ENCODE measurements around the gene SMURF1. TPM values are rescaled to one million over a fixed set of nuclear protein-coding genes. Genes with fewer than 3 reads are reported as not detected.

Gene SMURF1
- total and polyA plus RNA-seq, 5 donors = 4.5 to 14.7 (median 9.5) TPM

DNA sequence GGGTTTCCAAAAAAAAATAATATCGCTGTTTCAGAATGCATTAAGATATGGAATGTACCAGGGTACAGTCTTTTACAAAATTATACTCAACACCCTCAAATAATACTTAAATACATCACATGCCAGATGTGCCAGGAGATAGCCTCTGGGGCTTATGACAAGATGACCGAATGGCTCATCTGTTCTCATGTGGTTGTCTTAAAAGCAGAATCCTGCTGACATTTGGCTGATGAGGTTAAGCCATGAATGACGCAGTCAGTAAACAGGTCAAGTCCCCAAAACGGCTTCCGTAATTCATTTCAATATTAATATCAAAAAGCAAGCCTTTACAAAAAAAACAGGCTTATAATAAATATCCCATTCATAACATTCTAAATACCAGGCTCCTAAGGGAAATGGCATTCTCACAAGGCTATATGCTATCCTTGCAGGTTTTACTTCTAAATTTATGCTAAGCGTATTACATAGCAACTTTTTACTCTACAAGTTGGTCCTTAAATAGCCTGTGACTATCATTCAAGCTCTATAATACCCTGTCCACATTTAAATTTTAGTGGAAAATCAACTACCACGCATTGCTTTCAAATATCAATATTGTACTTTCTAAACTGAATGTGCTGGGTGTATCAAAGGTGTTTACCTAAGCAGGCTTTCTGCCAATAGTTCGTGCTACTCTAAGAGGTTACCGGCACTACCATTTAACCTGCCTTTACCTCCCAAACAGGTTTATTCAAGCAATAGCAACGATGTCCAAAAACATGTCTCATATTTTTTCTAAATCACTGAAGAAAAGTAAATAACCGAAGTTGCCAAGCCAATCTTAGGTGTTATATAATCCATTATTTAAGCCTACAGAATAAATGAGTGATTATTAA is 15.6 kb downstream of the SMURF1 start:
- WGBS = 79% methylated on average over 11 of the region's 11 CpGs
- Histone ChIP-seq H3K9me3 (ENCODE audit: control insufficient read depth, low read length) (no peaks in the 10 kb centered on the region), H3K4me3 (ENCODE audit: low read length) (no peak overlapping the region), H3K27me3 (ENCODE audit: control insufficient read depth, insufficient read depth) (no peaks in the 10 kb centered on the region), H3K27ac (ENCODE audit: low read length) (no peak overlapping the region), H3K4me1 (ENCODE audit: control insufficient read depth, insufficient read depth, low read length) (peaks cover 16% of the 10 kb centered on the region)
- no peak for DNase-seq
- ATAC-seq = no peak
- intact Hi-C loops (cut with DNase I) = no loop called here

GRCh38 chr7:99127636-99128035 is 16.3 kb downstream of the SMURF1 start:
- intact Hi-C loops (cut with DNase I) = no loop called here
- no peak overlapping the region for H3K4me3 ChIP-seq (ENCODE audit: low read length)
- ATAC-seq (no peak), DNase-seq (no peak)
- no peak overlapping the region for H3K27ac ChIP-seq (ENCODE audit: low read length)
- H3K4me1 ChIP-seq (ENCODE audit: control insufficient read depth, insufficient read depth, low read length) = peaks cover 19% of the 10 kb centered on the region
- H3K9me3 ChIP-seq (ENCODE audit: control insufficient read depth, low read length) = no peaks in the 10 kb centered on the region
- no peaks in the 10 kb centered on the region for H3K27me3 ChIP-seq (ENCODE audit: control insufficient read depth, insufficient read depth)
- WGBS = 65% methylated on average over 6 of the region's 6 CpGs

DNA sequence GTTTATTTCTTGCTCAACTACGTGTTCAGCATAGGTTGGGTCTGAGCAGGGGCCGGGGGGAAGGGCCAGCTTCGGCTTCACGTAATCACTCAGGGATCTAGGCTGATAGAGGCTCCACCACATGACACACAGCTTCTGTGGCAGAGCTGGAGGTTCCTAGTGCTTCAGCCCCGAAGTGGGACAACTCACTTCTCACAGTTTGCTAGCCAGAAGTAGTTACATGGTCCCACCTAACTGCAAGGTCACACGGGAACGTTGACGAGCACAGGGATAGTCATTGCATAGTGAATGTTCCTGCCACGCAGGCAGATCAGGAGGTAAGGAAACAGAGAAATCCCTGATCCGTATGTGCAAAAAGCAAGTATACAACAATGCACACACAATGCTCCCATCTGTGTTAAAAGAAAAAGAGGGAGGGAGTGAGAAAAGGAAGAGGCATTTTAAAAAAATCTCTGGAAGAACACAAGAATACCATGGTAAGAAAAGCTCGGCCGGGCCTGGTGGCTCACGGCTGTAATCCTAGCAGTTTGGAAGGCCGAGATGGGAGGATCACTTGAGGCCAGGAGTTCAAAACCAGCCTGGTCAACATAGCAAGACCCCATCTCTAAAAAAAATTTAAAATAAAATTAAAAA is 16.9 kb downstream of the SMURF1 start:
- 62% methylated on average over 14 of the region's 14 CpGs for WGBS
- DNase-seq (peak in 1 of 3 donors; percentile 29), ATAC-seq (peak in 1 of 2 donors; percentile 37)
- H3K27ac ChIP-seq (ENCODE audit: low read length) = peak overlapping the region; percentile 20
- H3K9me3 ChIP-seq (ENCODE audit: control insufficient read depth, low read length) = no peaks in the 10 kb centered on the region
- H3K27me3 ChIP-seq (ENCODE audit: control insufficient read depth, insufficient read depth) = no peaks in the 10 kb centered on the region
- H3K4me3 ChIP-seq (ENCODE audit: low read length) = no peak overlapping the region
- intact Hi-C loops (cut with DNase I) = no loop called here
- H3K4me1 ChIP-seq (ENCODE audit: control insufficient read depth, insufficient read depth, low read length) = peaks cover 14% of the 10 kb centered on the region

GRCh38 chr7:99125505-99125865 is 18.4 kb downstream of the SMURF1 start:
- intact Hi-C loops (cut with DNase I) = no loop called here
- Histone ChIP-seq H3K9me3 (ENCODE audit: control insufficient read depth, low read length) (no peaks in the 10 kb centered on the region), H3K27ac (ENCODE audit: low read length) (no peak overlapping the region), H3K27me3 (ENCODE audit: control insufficient read depth, insufficient read depth) (no peaks in the 10 kb centered on the region), H3K4me1 (ENCODE audit: control insufficient read depth, insufficient read depth, low read length) (peaks cover 12% of the 10 kb centered on the region), H3K4me3 (ENCODE audit: low read length) (no peak overlapping the region)
- ATAC-seq (no peak), DNase-seq (no peak)
- 95% methylated on average over 4 of the region's 4 CpGs for WGBS

DNA sequence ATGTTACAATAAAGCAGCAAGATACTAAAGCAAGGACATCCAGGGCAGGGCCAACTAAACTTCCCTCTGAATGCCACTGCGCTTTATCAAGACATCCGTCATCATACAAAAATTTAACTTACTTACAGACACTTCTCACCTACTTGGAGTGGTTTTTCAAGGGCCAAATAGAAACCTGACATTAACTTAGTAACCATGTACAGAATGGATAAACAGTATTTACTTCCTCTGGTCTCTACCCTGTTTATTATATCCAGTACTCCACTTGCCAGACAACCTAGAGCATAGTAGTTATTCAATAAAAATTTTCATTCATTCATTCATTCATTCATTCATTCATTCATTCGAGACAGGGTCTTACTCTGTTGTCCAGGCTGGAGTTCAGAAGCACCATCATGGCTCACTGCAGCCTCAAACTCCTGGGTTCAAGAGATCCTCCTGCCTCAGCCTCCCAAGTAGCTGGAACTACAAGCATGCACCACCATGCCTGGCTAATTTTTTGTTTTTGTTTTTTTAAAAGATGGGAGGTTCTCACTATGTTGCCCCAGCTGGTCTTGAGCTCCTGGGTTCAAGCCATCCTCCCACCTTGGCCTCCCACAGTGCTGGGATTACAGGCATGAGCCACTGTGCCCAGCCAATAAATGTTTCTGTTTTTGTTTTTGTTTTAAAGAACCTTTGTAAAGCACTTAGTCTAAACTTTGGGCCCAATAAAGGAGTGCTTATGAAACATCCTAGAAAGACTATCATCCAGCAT is 19.0 kb downstream of the SMURF1 start:
- no peak for ATAC-seq

DNA sequence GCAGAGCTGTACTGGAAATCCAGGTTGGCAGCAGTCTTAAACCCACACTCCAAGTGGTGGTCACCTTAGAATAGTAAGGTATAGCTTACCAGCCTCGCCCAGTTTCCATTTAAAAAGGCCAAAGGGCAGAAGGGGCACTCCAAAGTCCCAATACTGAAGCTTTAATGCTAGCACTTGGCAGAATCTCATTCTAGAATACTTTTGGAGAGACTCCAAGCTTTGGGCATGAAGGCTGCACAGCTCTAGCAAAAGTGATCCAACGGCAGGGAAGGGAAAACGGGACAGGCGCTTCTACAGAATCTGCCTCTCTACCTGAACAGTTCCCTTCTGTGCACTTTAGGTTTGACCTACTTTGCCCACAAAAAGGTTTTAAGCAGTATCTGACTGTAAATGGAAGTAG is 19.7 kb downstream of the SMURF1 start:
- H3K9me3 ChIP-seq (ENCODE audit: control insufficient read depth, low read length) = no peaks in the 10 kb centered on the region
- peaks cover 14% of the 10 kb centered on the region for H3K4me1 ChIP-seq (ENCODE audit: control insufficient read depth, insufficient read depth, low read length)
- WGBS = 72% methylated on average over 4 of the region's 4 CpGs
- H3K4me3 ChIP-seq (ENCODE audit: low read length) = no peak overlapping the region
- ATAC-seq (no peak), DNase-seq (no peak)
- H3K27ac ChIP-seq (ENCODE audit: low read length) = peak overlapping the region; percentile 3
- intact Hi-C loops (cut with DNase I) = no loop called here
- no peaks in the 10 kb centered on the region for H3K27me3 ChIP-seq (ENCODE audit: control insufficient read depth, insufficient read depth)

More for the DNA sequence above, 19.0 kb downstream of the SMURF1 start:
- no peaks in the 10 kb centered on the region for H3K9me3 ChIP-seq (ENCODE audit: control insufficient read depth, low read length)
- H3K4me3 ChIP-seq (ENCODE audit: low read length) = no peak overlapping the region
- 83% methylated on average over 3 of the region's 3 CpGs for WGBS
- DNase-seq = no peak
- intact Hi-C loops (cut with DNase I) = no loop called here
- peaks cover 12% of the 10 kb centered on the region for H3K4me1 ChIP-seq (ENCODE audit: control insufficient read depth, insufficient read depth, low read length)
- no peak overlapping the region for H3K27ac ChIP-seq (ENCODE audit: low read length)
- no peaks in the 10 kb centered on the region for H3K27me3 ChIP-seq (ENCODE audit: control insufficient read depth, insufficient read depth)

DNA sequence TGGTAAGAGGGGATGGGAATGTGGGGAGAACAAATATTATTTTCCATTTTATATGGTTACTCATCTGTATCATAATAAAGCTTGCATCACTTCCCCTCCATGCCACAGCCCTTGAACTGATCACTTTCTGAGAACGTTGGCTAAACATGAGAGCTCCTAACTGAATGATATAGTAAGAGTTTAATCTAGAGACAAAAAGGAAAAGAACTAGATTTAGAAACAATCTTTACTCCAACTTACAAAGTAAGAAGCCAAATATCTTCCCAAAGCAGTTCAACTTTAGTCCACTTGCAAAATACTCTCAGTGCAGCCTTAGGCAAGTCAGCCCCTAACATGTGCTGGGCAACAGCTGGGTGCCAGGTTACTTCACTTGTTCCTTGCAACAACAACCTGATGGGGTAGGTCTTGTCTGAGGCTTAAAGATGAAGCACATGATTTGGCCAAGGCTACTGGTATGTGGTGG is 20.3 kb downstream of the SMURF1 start:
- Histone ChIP-seq H3K9me3 (ENCODE audit: control insufficient read depth, low read length) (no peaks in the 10 kb centered on the region), H3K4me1 (ENCODE audit: control insufficient read depth, insufficient read depth, low read length) (peaks cover 14% of the 10 kb centered on the region), H3K27ac (ENCODE audit: low read length) (peak overlapping the region; percentile 3), H3K27me3 (ENCODE audit: control insufficient read depth, insufficient read depth) (no peaks in the 10 kb centered on the region), H3K4me3 (ENCODE audit: low read length) (no peak overlapping the region)
- intact Hi-C loops (cut with DNase I) = no loop called here
- ATAC-seq = peak; percentile 40 to 46
- no peak for DNase-seq
- 37% methylated on average over 1 of the region's 1 CpG for WGBS

DNA sequence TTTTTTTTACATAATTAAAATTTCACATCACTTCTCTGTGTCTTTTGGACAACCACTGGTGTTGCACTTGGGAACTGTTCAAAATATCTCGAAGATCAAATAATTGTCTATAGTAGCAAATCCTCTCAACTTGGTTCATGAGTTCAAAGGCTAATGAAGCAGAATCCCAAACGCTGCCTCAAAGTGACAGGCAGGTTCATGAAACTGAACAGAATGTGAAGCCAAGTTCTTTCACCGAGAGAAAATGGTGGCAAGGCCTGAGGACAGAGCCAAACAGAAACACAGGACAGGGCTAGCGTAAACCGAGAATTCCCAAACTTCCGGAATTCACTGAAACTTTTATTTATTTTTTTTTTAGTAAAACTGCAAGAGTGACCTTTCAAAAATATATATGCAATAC is 21.1 kb downstream of the SMURF1 start:
- ATAC-seq (no peak), DNase-seq (no peak)
- H3K9me3 ChIP-seq (ENCODE audit: control insufficient read depth, low read length) = no peaks in the 10 kb centered on the region
- H3K27ac ChIP-seq (ENCODE audit: low read length) = no peak overlapping the region
- no peaks in the 10 kb centered on the region for H3K27me3 ChIP-seq (ENCODE audit: control insufficient read depth, insufficient read depth)
- 79% methylated on average over 6 of the region's 6 CpGs for WGBS
- no peak overlapping the region for H3K4me3 ChIP-seq (ENCODE audit: low read length)
- intact Hi-C loops (cut with DNase I) = no loop called here
- peaks cover 14% of the 10 kb centered on the region for H3K4me1 ChIP-seq (ENCODE audit: control insufficient read depth, insufficient read depth, low read length)

DNA sequence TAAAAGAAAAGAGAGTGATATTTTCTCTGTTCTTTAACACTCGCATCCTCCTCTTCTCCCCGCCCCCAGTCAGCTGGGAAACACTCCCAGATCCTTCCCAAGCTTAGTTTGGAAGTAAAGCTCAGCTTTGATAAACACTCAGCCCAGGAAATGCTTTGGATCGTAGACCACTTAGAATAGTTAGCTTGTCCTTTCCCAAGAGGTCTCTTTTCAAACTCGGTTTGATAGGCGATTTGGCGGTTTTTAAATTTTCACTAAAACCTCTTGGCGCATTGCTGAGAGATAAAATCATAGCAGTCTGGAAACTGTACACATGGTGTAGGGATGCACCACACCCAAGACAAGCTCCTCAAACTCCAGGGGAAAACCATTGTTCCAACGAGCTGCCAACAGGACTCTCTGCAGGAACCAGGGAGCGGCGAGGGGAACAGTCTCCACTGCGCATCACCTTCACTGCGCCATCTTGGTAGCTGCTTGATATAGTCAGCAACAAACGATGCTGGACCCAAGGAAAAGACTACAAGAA is 22.3 kb downstream of the SMURF1 start:
- peaks cover 14% of the 10 kb centered on the region for H3K4me1 ChIP-seq (ENCODE audit: control insufficient read depth, insufficient read depth, low read length)
- H3K27ac ChIP-seq (ENCODE audit: low read length) = peak overlapping the region; percentile 50
- no peak overlapping the region for H3K4me3 ChIP-seq (ENCODE audit: low read length)
- intact Hi-C loops (cut with DNase I) = no loop called here
- no peaks in the 10 kb centered on the region for H3K27me3 ChIP-seq (ENCODE audit: control insufficient read depth, insufficient read depth)
- 34% methylated on average over 13 of the region's 13 CpGs for WGBS
- H3K9me3 ChIP-seq (ENCODE audit: control insufficient read depth, low read length) = no peaks in the 10 kb centered on the region
- DNase-seq (peak in 2 of 3 donors; percentile 34 to 80), ATAC-seq (peak; percentile 82 to 89)

DNA sequence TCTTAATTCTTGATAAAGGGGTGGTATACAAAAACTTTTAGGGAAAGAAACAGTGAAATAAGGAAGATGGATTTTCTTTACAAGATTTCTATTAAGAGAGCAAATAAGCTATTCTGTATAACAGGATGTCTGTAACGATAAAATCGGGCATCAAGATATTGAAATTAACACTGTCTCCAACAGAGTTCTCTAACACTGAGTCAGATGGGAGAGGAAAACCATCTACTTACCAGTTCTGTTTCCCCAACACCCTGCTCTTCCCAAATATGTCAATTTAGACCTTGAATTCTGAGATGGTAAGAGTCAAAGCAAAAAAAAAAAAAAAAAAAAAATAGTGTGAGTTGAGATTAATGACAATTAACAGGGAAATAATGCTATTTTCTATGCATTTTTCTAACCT is 23.0 kb downstream of the SMURF1 start:
- Histone ChIP-seq H3K4me1 (ENCODE audit: control insufficient read depth, insufficient read depth, low read length) (peaks cover 14% of the 10 kb centered on the region), H3K27ac (ENCODE audit: low read length) (no peak overlapping the region), H3K9me3 (ENCODE audit: control insufficient read depth, low read length) (no peaks in the 10 kb centered on the region), H3K4me3 (ENCODE audit: low read length) (no peak overlapping the region), H3K27me3 (ENCODE audit: control insufficient read depth, insufficient read depth) (no peaks in the 10 kb centered on the region)
- intact Hi-C loops (cut with DNase I) = no loop called here
- no peak for DNase-seq
- ATAC-seq = no peak
- 26% methylated on average over 2 of the region's 2 CpGs for WGBS

- ATAC-seq = peak; percentile 26 to 37
- Histone ChIP-seq H3K9me3 (ENCODE audit: control insufficient read depth, low read length) (no peaks in the 10 kb centered on the region), H3K27me3 (ENCODE audit: control insufficient read depth, insufficient read depth) (no peaks in the 10 kb centered on the region), H3K27ac (ENCODE audit: low read length) (no peak overlapping the region), H3K4me3 (ENCODE audit: low read length) (no peak overlapping the region), H3K4me1 (ENCODE audit: control insufficient read depth, insufficient read depth, low read length) (peaks cover 14% of the 10 kb centered on the region)
- intact Hi-C loops (cut with DNase I) = no loop called here
- no peak for DNase-seq
- WGBS = 12% methylated on average over 2 of the region's 2 CpGs
Measured at GRCh38 chr7:99120501-99120900, 23.4 kb downstream of the SMURF1 start.

Data from right cardiac atrium (tissue), 5 donors.